SH-SY5Y (cell line): Measurements from ENCODE around the gene CRKL.

Experiments
- GATA2 ChIP-seq: IDR thresholded peaks from 2 replicates; pipeline ENCODE4 v1.6.1; 2011; ENCODE audit warnings: mild to moderate bottlenecking, low read depth, low read length
- GATA3 ChIP-seq: IDR thresholded peaks from 2 replicates; pipeline ENCODE4 v1.6.1; 2011; ENCODE audit warnings: low read depth, mild to moderate bottlenecking, low read length, moderate library complexity

DNA sequence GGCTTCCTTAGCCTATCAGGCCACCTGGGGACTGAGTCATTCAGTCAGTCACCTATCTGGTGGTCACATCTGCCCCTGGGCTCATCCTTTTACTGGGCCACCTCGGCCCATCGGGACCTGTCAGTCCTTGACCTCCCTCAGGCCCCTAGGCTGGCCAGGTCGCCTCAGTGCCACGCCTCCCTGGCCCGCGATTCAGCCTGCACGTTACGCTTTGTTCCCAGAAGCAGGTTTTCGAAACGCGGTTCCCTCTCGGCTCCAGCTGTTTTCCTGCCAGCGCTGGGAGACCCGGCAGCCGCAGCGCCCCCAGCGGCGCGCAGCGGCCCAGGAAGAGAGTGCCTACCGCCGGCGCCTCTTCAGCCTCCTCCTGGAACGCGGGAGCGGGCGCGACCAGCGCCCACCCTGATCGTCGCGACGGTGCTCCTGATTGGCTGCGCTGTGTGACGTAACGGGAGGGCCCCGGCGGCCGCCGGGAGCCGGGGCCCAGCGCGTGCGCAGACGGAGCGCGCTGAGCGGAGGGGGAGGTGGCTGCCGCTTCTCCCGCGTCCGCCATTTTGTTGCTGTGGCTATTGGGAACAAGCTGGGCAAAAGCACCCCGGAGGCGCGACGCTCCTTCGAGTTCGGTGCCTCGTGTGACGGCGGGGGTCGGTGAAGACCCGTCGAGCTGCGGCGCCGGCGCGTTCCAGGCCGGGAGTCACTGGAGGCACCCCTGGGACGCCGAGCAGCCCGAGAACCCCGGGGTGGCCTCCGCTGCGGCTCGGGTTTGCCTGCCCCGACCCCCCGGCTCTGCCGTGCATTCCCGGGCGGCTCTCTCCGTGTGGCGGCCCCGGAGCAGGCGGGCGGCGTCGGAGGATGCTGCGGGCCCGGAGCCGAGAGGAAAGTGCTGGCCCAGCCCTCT is at the start of gene CRKL:
- TF ChIP-seq GATA2 (peak; percentile 86), GATA3 (no peak)
